GM13976 (cell line): ENCODE measurements around the gene BCL7B.
"Not testable (repeated sequence)": the region's sequence is repeated elsewhere in the genome, so short reads cannot be mapped to it uniquely, and the experiment has no call there.

Experiments used
- DNase-seq: peaks from one replicate; pipeline ENCODE4 v3.0.0; 2012; ENCODE audit warnings: low spot score
- in situ Hi-C: fragments of 300-500 bp; cut with MboI; formaldehyde crosslinking; loops from one replicate; pipeline ENCODE4 v1.12.0; 2022; ENCODE audit warnings: low sequenced_read_pairs, mixed read lengths, inconsistent platforms; ENCODE audit not compliant: unreplicated experiment
- TF ChIP-seq, protein P1 (sequence below): IDR thresholded peaks from 2 replicates; pipeline ENCODE4 v1.5.1; 2012; ENCODE audit warnings: borderline replicate concordance, mild to moderate bottlenecking; ENCODE audit not compliant: insufficient read depth; ENCODE audit errors: extremely low read depth, missing control alignments, control extremely low read depth

Gene BCL7B

DNA sequence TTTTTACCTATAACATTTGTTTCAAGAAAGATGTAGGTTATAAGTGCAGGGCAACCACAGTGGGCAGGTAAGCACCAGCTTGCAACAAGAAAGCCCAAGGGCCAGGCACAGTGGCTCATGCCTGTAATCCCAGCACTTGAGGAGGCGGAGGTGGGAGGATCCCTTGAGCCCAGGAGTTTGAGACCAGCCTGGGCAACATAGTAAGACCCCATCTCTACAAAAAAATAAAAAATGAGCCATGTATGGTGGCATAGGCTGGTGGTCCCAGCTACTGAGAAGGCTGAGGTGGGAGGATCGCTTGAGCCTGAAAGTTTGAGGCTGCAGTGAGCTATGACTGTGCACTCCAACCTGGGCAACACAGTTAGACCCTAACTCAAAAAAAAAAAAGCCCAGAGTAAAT, 12.8 kb downstream of the BCL7B start:
- in situ Hi-C loops, result no loop called here
- no peak for DNase-seq
- TF ChIP-seq, protein P1, sequence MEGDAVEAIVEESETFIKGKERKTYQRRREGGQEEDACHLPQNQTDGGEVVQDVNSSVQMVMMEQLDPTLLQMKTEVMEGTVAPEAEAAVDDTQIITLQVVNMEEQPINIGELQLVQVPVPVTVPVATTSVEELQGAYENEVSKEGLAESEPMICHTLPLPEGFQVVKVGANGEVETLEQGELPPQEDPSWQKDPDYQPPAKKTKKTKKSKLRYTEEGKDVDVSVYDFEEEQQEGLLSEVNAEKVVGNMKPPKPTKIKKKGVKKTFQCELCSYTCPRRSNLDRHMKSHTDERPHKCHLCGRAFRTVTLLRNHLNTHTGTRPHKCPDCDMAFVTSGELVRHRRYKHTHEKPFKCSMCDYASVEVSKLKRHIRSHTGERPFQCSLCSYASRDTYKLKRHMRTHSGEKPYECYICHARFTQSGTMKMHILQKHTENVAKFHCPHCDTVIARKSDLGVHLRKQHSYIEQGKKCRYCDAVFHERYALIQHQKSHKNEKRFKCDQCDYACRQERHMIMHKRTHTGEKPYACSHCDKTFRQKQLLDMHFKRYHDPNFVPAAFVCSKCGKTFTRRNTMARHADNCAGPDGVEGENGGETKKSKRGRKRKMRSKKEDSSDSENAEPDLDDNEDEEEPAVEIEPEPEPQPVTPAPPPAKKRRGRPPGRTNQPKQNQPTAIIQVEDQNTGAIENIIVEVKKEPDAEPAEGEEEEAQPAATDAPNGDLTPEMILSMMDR, result no peak

GRCh38 chr7:73541722-73542121, 15.8 kb downstream of the BCL7B start:
- TF ChIP-seq, protein P1, result no peak
- in situ Hi-C loops, result no loop called here
- DNase-seq, result no peak

GRCh38 chr7:73539709-73540108, 17.8 kb downstream of the BCL7B start:
- in situ Hi-C loops, result no loop called here
- TF ChIP-seq, protein P1, result no peak
- no peak for DNase-seq

DNA sequence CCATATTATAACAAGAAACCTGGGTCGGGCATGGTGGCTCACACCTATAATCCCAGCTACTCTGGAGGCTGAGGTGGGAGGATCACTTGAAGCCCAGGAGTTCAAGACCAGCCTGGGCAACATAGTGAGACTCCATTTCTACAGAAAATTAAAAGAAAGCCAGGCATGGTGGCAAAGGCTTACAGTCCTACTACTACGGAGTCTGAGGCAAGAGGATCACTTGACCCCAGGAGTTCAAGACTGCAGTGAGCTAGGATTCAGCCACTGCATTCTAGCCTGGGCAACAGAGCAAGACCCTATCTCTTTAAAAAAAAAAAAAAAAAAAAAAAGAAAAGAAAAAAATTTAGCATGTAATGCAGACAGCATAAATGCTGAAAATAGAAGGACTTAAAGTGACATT, 19.0 kb downstream of the BCL7B start:
- in situ Hi-C loops, DNase-seq: not testable (repeated sequence)

DNA sequence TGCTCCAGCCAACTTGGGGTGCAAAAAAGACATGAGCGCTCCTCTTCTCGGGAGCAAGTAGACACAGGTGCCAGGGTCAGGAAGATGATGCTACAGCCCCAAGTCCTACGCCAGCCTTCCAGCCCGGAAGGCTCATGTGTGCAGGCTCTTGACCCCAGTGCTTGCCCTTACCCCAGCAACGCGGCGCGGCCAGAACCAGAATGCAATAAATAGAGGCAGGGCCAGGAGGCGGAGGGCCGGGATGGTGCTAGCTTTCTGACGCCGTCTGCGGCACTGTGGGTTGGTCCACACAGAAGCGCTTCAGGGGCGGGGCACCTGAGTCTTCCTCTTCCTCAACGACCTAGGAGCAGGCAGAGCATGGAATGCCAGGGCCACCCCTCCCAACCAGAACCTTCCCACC, 20.4 kb downstream of the BCL7B start:
- in situ Hi-C loops, result no loop called here
- DNase-seq, result no peak
- TF ChIP-seq, protein P1, result no peak

DNA sequence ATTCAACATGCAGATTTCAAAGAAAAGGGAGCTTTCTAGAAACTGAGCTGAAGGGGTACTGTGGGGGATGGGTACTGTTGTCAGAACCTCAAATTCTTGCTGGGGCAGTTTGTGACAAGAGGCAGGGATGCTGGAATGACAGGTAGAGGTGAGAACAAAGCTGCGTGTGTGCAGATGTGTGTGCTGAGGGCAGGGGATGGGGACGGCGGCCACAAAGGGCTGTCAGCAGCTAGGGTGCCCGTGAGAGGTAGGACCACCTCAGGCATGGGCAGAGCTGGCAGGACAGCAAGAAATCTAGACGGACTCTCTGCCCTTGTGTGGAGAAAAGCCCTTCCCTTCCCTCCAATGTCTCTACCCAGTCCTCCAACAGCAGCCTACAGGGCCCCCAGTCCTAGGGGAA, 21.0 kb downstream of the BCL7B start:
- DNase-seq, result no peak
- in situ Hi-C loops, result no loop called here
- TF ChIP-seq, protein P1, result no peak

GRCh38 chr7:73535918-73536317, 21.6 kb downstream of the BCL7B start:
- DNase-seq, in situ Hi-C loops: not testable (repeated sequence)

- DNase-seq, result no peak
- TF ChIP-seq, protein P1, result no peak
- in situ Hi-C loops, result no loop called here
Observed at GRCh38 chr7:73533742-73534141, 23.7 kb downstream of the BCL7B start.
